HUES6 (cell line): ENCODE results near the gene ROGDI.

Source experiments
- H3K27ac ChIP-seq: 2 replicates; pipeline ENCODE4 v1.7.0; 2013; ENCODE audit warnings: low read depth, mild to moderate bottlenecking, low read length, inconsistent platforms
- H3K27me3 ChIP-seq: 2 replicates; pipeline ENCODE4 v1.6.1; 2013; ENCODE audit warnings: low read length; ENCODE audit not compliant: control insufficient read depth, insufficient read depth
- H3K36me3 ChIP-seq: 2 replicates; pipeline ENCODE4 v1.6.1; 2013; ENCODE audit warnings: low read length; ENCODE audit not compliant: control insufficient read depth, insufficient read depth
- H3K4me1 ChIP-seq: 2 replicates; pipeline ENCODE4 v1.6.1; 2013; ENCODE audit warnings: low read length; ENCODE audit not compliant: control insufficient read depth, insufficient read depth
- H3K4me3 ChIP-seq: 2 replicates; pipeline ENCODE4 v1.5.1; 2013; ENCODE audit warnings: low read depth, low read length
- H3K9ac ChIP-seq: one replicate; pipeline ENCODE4 v1.6.1; 2013; ENCODE audit warnings: mild to moderate bottlenecking, low read length
- H3K9me3 ChIP-seq: 2 replicates; pipeline ENCODE4 v1.6.1; 2013; ENCODE audit warnings: low read depth, low read length; ENCODE audit not compliant: control insufficient read depth, insufficient read depth

The ROGDI gene, protein sequence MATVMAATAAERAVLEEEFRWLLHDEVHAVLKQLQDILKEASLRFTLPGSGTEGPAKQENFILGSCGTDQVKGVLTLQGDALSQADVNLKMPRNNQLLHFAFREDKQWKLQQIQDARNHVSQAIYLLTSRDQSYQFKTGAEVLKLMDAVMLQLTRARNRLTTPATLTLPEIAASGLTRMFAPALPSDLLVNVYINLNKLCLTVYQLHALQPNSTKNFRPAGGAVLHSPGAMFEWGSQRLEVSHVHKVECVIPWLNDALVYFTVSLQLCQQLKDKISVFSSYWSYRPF

DNA sequence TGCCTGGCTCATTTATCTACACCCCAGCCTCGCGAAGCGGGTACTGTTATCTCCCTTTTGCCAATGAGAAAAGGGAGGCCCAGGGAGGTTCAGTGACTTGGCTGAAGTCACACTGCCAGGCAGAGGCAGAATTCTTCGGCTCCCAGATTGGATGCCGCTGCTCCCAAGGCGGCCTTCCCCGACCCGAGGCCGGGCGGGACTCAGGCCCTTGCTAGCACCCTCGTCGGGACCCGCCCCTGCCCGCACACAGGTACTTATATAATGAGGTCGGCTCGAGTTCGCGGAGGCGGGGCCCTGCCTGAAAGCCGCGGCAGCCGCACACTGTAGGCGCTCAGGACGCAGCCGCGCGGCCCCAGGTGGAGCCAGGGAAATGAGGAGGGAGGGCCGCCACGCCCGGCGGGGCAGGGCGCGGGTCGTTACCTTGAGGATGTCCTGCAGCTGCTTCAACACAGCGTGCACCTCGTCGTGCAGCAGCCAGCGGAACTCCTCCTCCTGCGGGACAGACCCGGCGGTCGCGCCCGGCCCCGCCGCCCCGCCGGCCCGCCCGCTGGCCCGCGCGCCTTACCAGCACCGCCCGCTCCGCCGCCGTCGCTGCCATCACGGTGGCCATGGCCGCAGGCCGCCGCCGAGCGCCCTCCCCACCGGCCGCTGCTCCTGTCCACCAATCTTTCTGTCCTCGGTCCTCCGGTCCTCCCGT, at the start of gene ROGDI:
ROGDI (minus strand) TSS at position 672 of the 697 bp plus-strand sequence; CDS start at position 610, 62 bp downstream.
- Histone ChIP-seq H3K4me1 (peaks cover 29% of the 10 kb centered on the region), H3K9me3 (no peaks in the 10 kb centered on the region), H3K27me3 (no peaks in the 10 kb centered on the region), H3K4me3 (peak within 1 kb of the TSS; percentile 62), H3K27ac (peak within 1 kb of the TSS; percentile 91), H3K9ac (peak within 1 kb of the TSS; percentile 83), H3K36me3 (peaks cover 53% of the 10 kb centered on the region)

DNA sequence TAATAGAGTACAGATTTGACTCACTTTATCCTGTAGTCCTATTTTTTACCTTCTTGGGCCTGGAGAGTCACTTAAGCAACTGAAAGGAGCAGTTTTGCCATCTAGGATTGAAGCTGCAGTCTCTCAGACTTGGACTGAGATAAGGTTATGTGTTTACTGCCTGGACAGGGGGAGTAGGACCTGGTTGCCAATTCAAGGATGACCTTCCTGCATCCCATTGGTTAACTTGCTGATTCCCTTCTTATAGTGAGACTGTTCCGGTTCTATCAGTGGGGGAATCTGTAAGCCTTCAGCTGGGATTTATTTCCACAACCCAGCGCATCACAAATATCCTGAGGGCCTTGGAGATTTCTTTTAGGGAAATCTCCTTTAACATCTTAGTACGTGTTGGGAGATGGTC, 47.8 kb upstream of the ROGDI start:
- Histone ChIP-seq H3K27me3 (no peaks in the 10 kb centered on the region), H3K27ac (no peak overlapping the region), H3K4me3 (0 out of 2 replicates have a peak overlapping the region, but pooled peaks have one; percentile 23), H3K9me3 (no peaks in the 10 kb centered on the region), H3K36me3 (peaks cover 29% of the 10 kb centered on the region), H3K4me1 (peaks cover 4% of the 10 kb centered on the region; the same call in 1 of the 2 replicates), H3K9ac (no peak overlapping the region)

- Histone ChIP-seq H3K4me3 (peak overlapping the region; percentile 72), H3K4me1 (peaks cover 4% of the 10 kb centered on the region; the same call in 1 of the 2 replicates), H3K9ac (peak overlapping the region; percentile 98), H3K9me3 (no peaks in the 10 kb centered on the region), H3K27me3 (no peaks in the 10 kb centered on the region), H3K36me3 (peaks cover 27% of the 10 kb centered on the region), H3K27ac (peak overlapping the region; percentile 98; the same call in 1 of the 2 replicates)
Observed at GRCh38 chr16:4847774-4848587, 45.5 kb upstream of the ROGDI start.

GRCh38 chr16:4846901-4847773, 44.7 kb upstream of the ROGDI start, which contains the start of the genes GLYR1 and UBN1:
GLYR1 (minus strand) TSS chr16:4847288; CDS start chr16:4847265, 23 bp downstream.
UBN1 (plus strand) TSS chr16:4847481; CDS start chr16:4852918, 5,437 bp downstream.
- Histone ChIP-seq H3K9me3 (no peaks in the 10 kb centered on the region), H3K27ac (peak within 1 kb of the TSS; percentile 98), H3K27me3 (no peaks in the 10 kb centered on the region), H3K4me3 (peak within 1 kb of the TSS; percentile 72), H3K4me1 (peaks cover 4% of the 10 kb centered on the region; the same call in 1 of the 2 replicates), H3K36me3 (peaks cover 31% of the 10 kb centered on the region), H3K9ac (peak within 1 kb of the TSS; percentile 98)

DNA sequence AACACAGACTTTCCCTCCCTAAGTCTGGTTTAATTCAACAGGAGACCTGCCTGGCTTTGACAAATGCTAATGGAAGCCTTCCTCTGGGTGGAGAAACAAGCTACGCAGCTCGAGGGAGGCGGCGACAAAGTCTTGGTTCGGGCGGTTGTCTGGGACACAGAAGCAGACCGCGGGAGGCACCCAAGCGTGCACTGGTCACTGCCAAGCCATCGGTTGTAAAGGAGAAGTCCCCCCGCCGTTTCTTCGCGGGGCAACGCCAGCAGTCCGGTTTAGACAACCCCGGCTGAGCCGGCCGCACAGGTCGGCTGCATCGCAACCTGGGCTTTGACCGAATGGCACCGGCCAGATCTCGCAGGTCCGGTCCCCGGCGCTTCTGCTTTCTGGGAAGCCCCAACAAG, 44.1 kb upstream of the ROGDI start:
- Histone ChIP-seq H3K4me3 (peak overlapping the region; percentile 72), H3K9me3 (no peaks in the 10 kb centered on the region), H3K27ac (peak overlapping the region; percentile 98), H3K4me1 (peaks cover 4% of the 10 kb centered on the region; the same call in 1 of the 2 replicates), H3K27me3 (no peaks in the 10 kb centered on the region), H3K9ac (peak overlapping the region; percentile 98), H3K36me3 (peaks cover 35% of the 10 kb centered on the region)

DNA sequence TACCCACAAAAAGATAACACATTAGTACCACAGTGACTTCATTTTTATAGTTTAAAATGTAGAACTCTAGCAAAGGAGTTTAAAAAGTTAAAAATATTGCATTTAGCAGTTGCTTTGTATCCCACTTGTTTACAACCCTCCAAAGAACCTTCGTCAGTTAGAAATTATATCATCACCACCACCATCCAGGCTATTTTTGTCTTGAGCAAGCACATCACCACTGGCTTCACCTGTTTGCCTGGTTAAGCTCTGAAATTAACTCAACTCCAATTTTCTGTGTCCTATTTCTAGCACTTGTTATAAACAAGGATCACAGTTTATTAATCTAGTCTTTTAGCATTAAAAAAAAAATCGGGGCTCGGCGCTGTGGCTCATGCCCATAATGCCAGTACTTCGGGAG, 38.6 kb upstream of the ROGDI start:
- no peaks in the 10 kb centered on the region for H3K9me3 ChIP-seq
- H3K36me3 ChIP-seq: peaks cover 87% of the 10 kb centered on the region
- 0 out of 2 replicates have a peak, but pooled peaks cover under 1% of the 10 kb centered on the region for H3K4me1 ChIP-seq
- H3K4me3 ChIP-seq: no peak overlapping the region
- H3K27me3 ChIP-seq: no peaks in the 10 kb centered on the region
- H3K27ac ChIP-seq: no peak overlapping the region
- H3K9ac ChIP-seq: no peak overlapping the region

DNA sequence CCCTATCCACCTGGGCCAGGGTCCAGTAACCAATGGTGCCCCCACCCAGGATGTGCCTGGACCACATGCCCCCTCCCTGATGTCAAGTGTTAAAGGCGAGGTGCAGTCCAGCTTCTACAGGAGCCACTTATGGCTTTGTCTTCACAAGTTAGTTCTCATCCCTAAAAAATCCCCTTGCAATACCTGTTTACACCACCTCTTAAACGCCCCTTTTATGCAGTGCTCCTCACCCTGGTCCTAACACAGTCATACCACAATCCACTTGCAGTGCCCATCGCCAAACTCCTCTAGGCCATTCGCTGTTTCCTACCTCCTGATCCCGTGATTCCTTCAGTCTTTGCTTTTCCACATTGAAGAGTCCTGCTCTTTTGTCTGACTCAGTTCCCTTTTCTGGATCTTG, 37.5 kb upstream of the ROGDI start:
- Histone ChIP-seq H3K27me3 (no peaks in the 10 kb centered on the region), H3K9me3 (no peaks in the 10 kb centered on the region), H3K27ac (no peak overlapping the region), H3K4me3 (no peak overlapping the region), H3K36me3 (peaks cover 88% of the 10 kb centered on the region), H3K9ac (no peak overlapping the region), H3K4me1 (no peaks in the 10 kb centered on the region)

DNA sequence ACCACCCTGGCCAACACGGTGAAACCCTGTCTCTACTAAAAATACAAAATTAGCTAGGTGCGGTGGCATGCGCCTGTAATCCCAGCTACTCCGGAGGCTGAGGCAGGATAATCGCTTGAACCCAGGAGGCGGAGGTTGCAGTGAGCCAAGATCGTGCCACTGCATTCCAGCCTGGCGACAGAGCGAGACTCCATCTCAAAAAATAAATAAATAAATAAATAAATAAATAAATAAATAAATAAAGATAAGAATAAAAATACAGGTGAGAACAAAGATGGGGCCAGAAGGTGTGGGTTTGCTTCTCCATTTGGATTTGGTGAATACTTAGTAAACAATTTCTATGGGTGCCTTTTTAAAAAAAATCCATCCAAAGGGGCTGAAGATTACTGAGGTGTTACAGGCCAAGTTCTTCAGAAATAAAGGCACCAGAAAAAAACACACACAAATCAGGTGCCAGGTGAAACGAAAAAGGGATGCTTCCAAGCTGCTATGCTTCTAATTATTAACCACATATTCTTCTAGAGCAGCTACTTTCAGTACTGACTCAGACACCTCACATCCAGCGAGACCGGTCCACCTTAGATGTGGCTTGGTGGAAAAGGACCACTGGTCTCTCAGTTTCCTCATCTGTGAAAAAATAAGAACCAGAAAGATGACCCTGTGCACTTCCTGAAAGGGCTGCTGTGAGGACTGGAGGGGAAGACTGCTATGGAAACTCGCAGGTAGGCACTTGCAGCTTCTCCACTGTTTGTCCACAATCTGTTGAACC, 35.5 kb upstream of the ROGDI start:
- Histone ChIP-seq H3K9me3 (no peaks in the 10 kb centered on the region), H3K27ac (no peak overlapping the region), H3K4me1 (no peaks in the 10 kb centered on the region), H3K9ac (no peak overlapping the region), H3K36me3 (peaks cover 86% of the 10 kb centered on the region), H3K4me3 (no peak overlapping the region), H3K27me3 (no peaks in the 10 kb centered on the region)

- no peaks in the 10 kb centered on the region for H3K4me1 ChIP-seq
- H3K27ac ChIP-seq: no peak overlapping the region
- no peaks in the 10 kb centered on the region for H3K9me3 ChIP-seq
- no peaks in the 10 kb centered on the region for H3K27me3 ChIP-seq
- H3K36me3 ChIP-seq: peaks cover 89% of the 10 kb centered on the region
- H3K4me3 ChIP-seq: no peak overlapping the region
- H3K9ac ChIP-seq: no peak overlapping the region
Observed at GRCh38 chr16:4836727-4837126, 34.3 kb upstream of the ROGDI start.
